ENCODE results near the gene TRIP12. TPM values are rescaled to one million over a fixed set of nuclear protein-coding genes. Genes with fewer than 3 reads are reported as not detected.
"Not testable (repeated sequence)": the region's sequence is repeated elsewhere in the genome, so short reads cannot be mapped to it uniquely, and the experiment has no call there.

Gene TRIP12
- total RNA-seq, 1 donor from 2014 or later = 191 TPM

DNA sequence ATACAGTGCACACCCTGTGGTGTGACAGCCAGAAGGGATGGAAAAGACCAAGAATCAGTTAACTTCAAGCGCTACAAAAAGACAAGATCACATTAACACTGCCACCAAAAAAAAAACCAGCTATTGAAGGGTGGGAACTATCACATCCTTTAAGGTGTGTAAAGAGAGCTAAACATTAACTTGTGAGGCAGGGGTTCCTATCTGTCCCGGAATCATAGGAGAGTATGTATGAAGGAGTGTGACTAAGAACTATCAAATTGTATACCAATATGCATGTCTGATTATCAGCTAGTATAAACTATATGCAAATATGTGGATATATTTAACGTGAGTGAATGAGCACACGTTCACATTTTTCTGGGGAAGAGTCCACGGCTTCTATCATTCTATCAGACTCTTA lies 119.0 kb downstream of the TRIP12 start:
- DNase-seq (ENCODE audit: extremely low spot score, unreplicated experiment) = no peak
- Mint-ChIP-seq H3K4me3 (no peak overlapping the region), H3K9me3 (no peaks in the 10 kb centered on the region), H3K36me3 (peaks cover 27% of the 10 kb centered on the region), H3K27ac (no peak overlapping the region), H3K4me1 (ENCODE audit: unreplicated experiment) (no peaks in the 10 kb centered on the region), H3K27me3 (no peaks in the 10 kb centered on the region)
- TF ChIP-seq, protein P1, sequence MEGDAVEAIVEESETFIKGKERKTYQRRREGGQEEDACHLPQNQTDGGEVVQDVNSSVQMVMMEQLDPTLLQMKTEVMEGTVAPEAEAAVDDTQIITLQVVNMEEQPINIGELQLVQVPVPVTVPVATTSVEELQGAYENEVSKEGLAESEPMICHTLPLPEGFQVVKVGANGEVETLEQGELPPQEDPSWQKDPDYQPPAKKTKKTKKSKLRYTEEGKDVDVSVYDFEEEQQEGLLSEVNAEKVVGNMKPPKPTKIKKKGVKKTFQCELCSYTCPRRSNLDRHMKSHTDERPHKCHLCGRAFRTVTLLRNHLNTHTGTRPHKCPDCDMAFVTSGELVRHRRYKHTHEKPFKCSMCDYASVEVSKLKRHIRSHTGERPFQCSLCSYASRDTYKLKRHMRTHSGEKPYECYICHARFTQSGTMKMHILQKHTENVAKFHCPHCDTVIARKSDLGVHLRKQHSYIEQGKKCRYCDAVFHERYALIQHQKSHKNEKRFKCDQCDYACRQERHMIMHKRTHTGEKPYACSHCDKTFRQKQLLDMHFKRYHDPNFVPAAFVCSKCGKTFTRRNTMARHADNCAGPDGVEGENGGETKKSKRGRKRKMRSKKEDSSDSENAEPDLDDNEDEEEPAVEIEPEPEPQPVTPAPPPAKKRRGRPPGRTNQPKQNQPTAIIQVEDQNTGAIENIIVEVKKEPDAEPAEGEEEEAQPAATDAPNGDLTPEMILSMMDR (conservative IDR thresholded peaks at IDR 0.05) = no peak

DNA sequence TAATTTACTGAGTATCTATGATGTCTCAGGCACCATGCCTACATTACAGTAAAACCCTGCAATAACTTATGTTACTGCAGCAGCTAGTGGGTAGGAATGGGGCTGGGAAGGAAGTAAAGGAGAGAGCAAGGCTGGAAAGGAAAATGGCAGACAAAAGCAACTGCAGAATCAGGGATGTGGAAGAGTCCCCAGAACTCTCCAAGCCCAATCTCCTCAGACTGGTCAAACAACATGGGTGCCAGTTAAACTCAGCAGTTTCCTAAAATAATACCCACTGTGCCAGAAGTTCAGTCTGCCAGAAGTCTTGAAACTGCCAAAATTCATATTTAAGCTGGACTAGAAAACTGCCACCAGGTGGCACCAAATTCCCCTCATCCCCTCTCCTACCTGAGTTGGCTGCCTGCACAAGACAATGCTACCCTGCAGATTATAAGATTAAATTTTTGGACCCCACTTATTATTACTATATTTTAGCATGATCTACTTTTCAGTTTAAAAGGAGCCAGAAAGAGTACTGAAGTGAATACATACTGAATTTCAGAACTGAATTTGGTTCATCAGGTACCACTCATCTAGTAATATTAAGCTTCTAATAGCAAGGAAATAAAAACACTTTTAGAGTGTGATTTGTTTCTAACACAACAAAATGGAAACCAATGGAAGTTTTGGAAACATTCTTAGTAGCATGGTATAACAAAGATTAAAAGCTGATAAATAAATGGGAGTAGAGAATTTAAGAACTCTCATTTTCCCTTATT lies 120.6 kb downstream of the TRIP12 start:
- H3K27ac Mint-ChIP-seq = peak overlapping the region; percentile 34
- TF ChIP-seq, protein P1 (conservative IDR thresholded peaks at IDR 0.05) = peak; percentile 80
- H3K27me3 Mint-ChIP-seq = no peaks in the 10 kb centered on the region
- no peak for DNase-seq (ENCODE audit: extremely low spot score, unreplicated experiment)
- H3K36me3 Mint-ChIP-seq = peaks cover 24% of the 10 kb centered on the region
- H3K4me3 Mint-ChIP-seq = no peak overlapping the region
- no peaks in the 10 kb centered on the region for H3K4me1 Mint-ChIP-seq (ENCODE audit: unreplicated experiment)
- H3K9me3 Mint-ChIP-seq = no peaks in the 10 kb centered on the region

GRCh38 chr2:229798446-229799155 lies 123.2 kb downstream of the TRIP12 start:
- no peak for DNase-seq (ENCODE audit: extremely low spot score, unreplicated experiment)
- H3K36me3 Mint-ChIP-seq = peaks cover 30% of the 10 kb centered on the region
- no peaks in the 10 kb centered on the region for H3K9me3 Mint-ChIP-seq
- TF ChIP-seq, protein P1 (conservative IDR thresholded peaks at IDR 0.05) = no peak
- no peak overlapping the region for H3K4me3 Mint-ChIP-seq
- no peaks in the 10 kb centered on the region for H3K27me3 Mint-ChIP-seq
- H3K27ac Mint-ChIP-seq = no peak overlapping the region
- no peaks in the 10 kb centered on the region for H3K4me1 Mint-ChIP-seq (ENCODE audit: unreplicated experiment)

GRCh38 chr2:229795058-229795457 lies 126.8 kb downstream of the TRIP12 start:
- no peak for DNase-seq (ENCODE audit: extremely low spot score, unreplicated experiment)
- no peak overlapping the region for H3K27ac Mint-ChIP-seq

DNA sequence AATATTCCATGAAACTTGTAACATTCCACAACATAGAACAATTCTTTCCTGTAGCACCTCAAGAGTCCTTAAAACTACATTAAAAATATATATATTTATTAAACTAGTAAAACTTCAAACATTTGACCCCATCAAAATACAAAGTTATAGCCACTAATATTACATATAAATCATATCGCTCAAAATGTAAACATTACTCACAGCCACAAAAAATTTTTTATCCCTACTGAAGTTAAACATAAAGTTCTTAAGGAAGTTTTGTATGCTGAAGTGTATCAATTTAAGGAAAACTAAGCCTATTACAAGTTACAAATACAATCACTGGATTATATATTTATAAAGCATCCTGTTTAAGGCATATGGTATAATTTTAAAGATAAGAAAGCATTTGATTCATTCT lies 127.2 kb downstream of the TRIP12 start:
- Mint-ChIP-seq H3K4me3 (no peak overlapping the region), H3K27me3 (no peaks in the 10 kb centered on the region), H3K9me3 (no peaks in the 10 kb centered on the region), H3K4me1 (ENCODE audit: unreplicated experiment) (no peaks in the 10 kb centered on the region), H3K36me3 (peaks cover 33% of the 10 kb centered on the region), H3K27ac (no peak overlapping the region)
- TF ChIP-seq, protein P1 (conservative IDR thresholded peaks at IDR 0.05) = no peak
- DNase-seq (ENCODE audit: extremely low spot score, unreplicated experiment) = no peak

More at GRCh38 chr2:229795058-229795457, 126.8 kb downstream of the TRIP12 start:
- Mint-ChIP-seq H3K36me3 (peaks cover 33% of the 10 kb centered on the region), H3K27me3 (no peaks in the 10 kb centered on the region), H3K4me3 (no peak overlapping the region), H3K9me3 (no peaks in the 10 kb centered on the region), H3K4me1 (ENCODE audit: unreplicated experiment) (no peaks in the 10 kb centered on the region)
- TF ChIP-seq, protein P1 (conservative IDR thresholded peaks at IDR 0.05) = no peak

- not testable (repeated sequence) for H3K27me3 Mint-ChIP-seq; H3K4me1 Mint-ChIP-seq (ENCODE audit: unreplicated experiment); H3K27ac Mint-ChIP-seq; H3K4me3 Mint-ChIP-seq; H3K9me3 Mint-ChIP-seq; DNase-seq (ENCODE audit: extremely low spot score, unreplicated experiment)
- H3K36me3 Mint-ChIP-seq = peaks cover 45% of the 10 kb centered on the region
These were observed 135.5 kb downstream of the TRIP12 start for GRCh38 chr2:229786289-229786688.
